K562 (cell line): ENCODE data around the gene ZDHHC5. TPM values are rescaled to one million over a fixed set of nuclear protein-coding genes. Genes with fewer than 3 reads are reported as not detected.
A peak's percentile ranks its signal among the peaks of the same experiment; 100 is the strongest.

Experiments used
- ARID3B ChIP-seq: fragments of 250-450 bp; sonication (Bioruptor Pico); IDR thresholded peaks from 2 replicates; pipeline ENCODE4 v1.4.0; 2020; ENCODE audit warnings: borderline replicate concordance
- CC2D1A ChIP-seq: fragments of 450-650 bp; IDR thresholded peaks from 2 replicates; pipeline ENCODE4 v1.6.1; 2017; ENCODE audit warnings: mild to moderate bottlenecking
- CHD1 ChIP-seq: fragments of 200-600 bp; sonication (generic); IDR thresholded peaks from one replicate; pipeline ENCODE4 v1.6.1; 2012; ENCODE audit warnings: mild to moderate bottlenecking, moderate library complexity, low read length, inconsistent platforms
- ELF1 ChIP-seq: fragments of 200-800 bp; sonication (Bioruptor generic); IDR thresholded peaks from 2 replicates; pipeline ENCODE4 v1.6.1; 2016; ENCODE audit warnings: missing genetic modification characterization, missing compliant biosample characterization
- GABPB1 ChIP-seq: sonication (generic); formaldehyde crosslinking; IDR thresholded peaks from 2 replicates; pipeline ENCODE4 v1.8.0; 2022; ENCODE audit warnings: mild to moderate bottlenecking, missing genetic modification reagents
- MAX ChIP-seq: sonication (generic); formaldehyde crosslinking; IDR thresholded peaks from 2 replicates; pipeline ENCODE4 v1.9.0; 2022; ENCODE audit warnings: mild to moderate bottlenecking, missing genetic modification reagents
- NFIX ChIP-seq: fragments of 250-450 bp; sonication (Bioruptor Pico); IDR thresholded peaks from 2 replicates; pipeline ENCODE4 v1.4.0; 2020; ENCODE audit warnings: low read depth, mild to moderate bottlenecking, moderate library complexity
- PATZ1 ChIP-seq: fragments of 250-450 bp; sonication (Bioruptor Pico); IDR thresholded peaks from 2 replicates; pipeline ENCODE4 v1.5.0; 2020; ENCODE audit warnings: mild to moderate bottlenecking, borderline replicate concordance
- TEAD1 ChIP-seq, 2 experiments: fragments of 450-650 bp in 1 of 2; sonication (generic) in 1 of 2; formaldehyde crosslinking; IDR thresholded peaks; 2 replicates each; pipeline versions ENCODE4 v1.4.0 to v1.8.0; 2020 to 2022; ENCODE audit warnings: mild to moderate bottlenecking in 2 of 2, missing genetic modification reagents in 1 of 2
- ZBTB26 ChIP-seq: fragments of 450-650 bp; formaldehyde crosslinking; IDR thresholded peaks from 2 replicates; pipeline ENCODE4 v1.4.0; 2022; ENCODE audit warnings: missing genetic modification characterization
- ZNF444 ChIP-seq: fragments of 250-450 bp; sonication (Bioruptor Pico); IDR thresholded peaks from 2 replicates; pipeline ENCODE4 v1.4.0; 2020; ENCODE audit warnings: mild to moderate bottlenecking, moderate library complexity
- ZNF551 ChIP-seq: fragments of 250-450 bp; sonication (Bioruptor Pico); IDR thresholded peaks from 2 replicates; pipeline ENCODE4 v1.5.0; 2021; ENCODE audit warnings: mild to moderate bottlenecking, moderate library complexity
- ZNF785 ChIP-seq: fragments of 250-450 bp; sonication (Bioruptor Pico); IDR thresholded peaks from 2 replicates; pipeline ENCODE4 v1.4.0; 2020; ENCODE audit warnings: mild to moderate bottlenecking
- polyA plus RNA-seq, 8 experiments: library from polyadenylated mRNA; depleted of rRNA in 4 of 8; stranded (reverse) in 5 of 8; unstranded in 3 of 8; fragments of >200 nt; fragmentation: Nextera tagmentation in 2 of 8; fragmentation: Illumina TruSeq in 1 of 8; extraction: Ambion mirVana in 2 of 8; extraction: Trizol in 1 of 8; gene quantifications; 2 replicates each; pipeline versions ENCODE4 v1.2.1 to v1.2.3, GENCODE V29; 2011 to 2014; ENCODE audit warnings: inconsistent platforms in 1 of 8, missing spikeins in 1 of 8
- total RNA-seq, 7 experiments: library from RNA; depleted of rRNA in 6 of 7; stranded (reverse); fragments of >200 nt in 6 of 7; fragmentation: Illumina TruSeq in 2 of 7; extraction: Trizol in 2 of 7; gene quantifications; 2 replicates each; pipeline versions ENCODE4 v1.2.1 to v1.2.3, GENCODE V29; 2011 to 2021; ENCODE audit warnings: low replicate concordance in 1 of 7
- TF ChIP-seq, protein P1 (sequence below): fragments of 450-650 bp; formaldehyde crosslinking; IDR thresholded peaks from 2 replicates; pipeline ENCODE4 v1.4.0; 2020; ENCODE audit warnings: mild to moderate bottlenecking, moderate library complexity

Gene ZDHHC5
- total and polyA plus RNA-seq, 9 of the 15 experiments (the other 6 are each of a cell fraction or from before 2014, with no cell fraction given), result 3.8 to 64.2 (median 35.9) TPM

DNA sequence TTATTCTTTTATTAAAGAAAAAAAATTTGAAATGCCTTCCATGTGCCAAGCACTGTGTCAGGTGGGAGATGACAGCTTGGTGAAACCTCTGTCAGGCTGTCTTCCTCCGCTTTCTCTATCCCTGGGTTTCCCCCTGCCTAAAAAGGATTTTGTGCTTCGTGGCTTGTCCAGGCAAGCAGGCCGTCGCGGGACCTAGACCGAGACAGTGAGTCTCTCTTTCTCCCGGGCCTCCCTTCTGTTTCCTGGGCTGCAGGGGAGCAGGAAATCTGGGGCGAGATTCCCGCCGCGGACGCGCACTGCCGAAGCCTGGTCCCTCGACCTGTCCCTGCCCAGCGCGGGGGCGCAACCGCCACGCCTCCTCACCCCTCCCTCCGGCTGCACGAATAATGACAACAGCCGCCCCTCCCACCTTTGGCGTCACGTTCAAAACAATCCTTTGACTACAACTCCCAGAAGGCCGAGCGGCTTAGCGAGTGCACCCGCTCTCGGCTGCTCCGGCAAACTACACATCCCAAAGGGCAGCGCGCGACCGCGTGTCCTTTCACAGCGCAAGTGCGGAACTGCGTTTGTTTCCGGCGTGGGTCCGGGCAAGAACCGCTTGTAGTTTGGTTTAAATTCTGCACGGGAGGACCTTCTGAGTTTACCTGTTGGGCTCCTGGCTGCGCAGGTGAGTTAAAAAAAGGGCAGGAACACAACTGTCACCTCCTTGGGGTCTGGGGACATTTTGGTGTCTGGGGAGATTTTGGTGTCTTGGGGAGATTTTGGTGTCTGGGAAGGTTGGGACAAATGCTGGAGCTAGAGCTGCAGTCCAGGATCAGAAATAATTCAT lies 10.5 kb upstream of the ZDHHC5 start, which contains the start of gene CLP1 (continued):
- TF ChIP-seq MAX (CRISPR knock-in tag), result peak; percentile 94
- TF ChIP-seq ZNF444 (CRISPR knock-in tag), result peak; percentile 44; the same call in 1 of the 2 replicates
- TF ChIP-seq PATZ1 (CRISPR knock-in tag), result no peak
- peak; percentile 85; the same call in 1 of the 2 replicates for TF ChIP-seq GABPB1 (CRISPR knock-in tag)
- TF ChIP-seq CHD1, result no peak
- TF ChIP-seq CC2D1A, result no peak
- TF ChIP-seq ZNF785 (CRISPR knock-in tag), result no peak
- peak; percentile 94 for TF ChIP-seq ELF1 (tag)
- TF ChIP-seq ZNF551 (CRISPR knock-in tag), result no peak
- TF ChIP-seq ZBTB26 (CRISPR knock-in tag), result no peak
- TF ChIP-seq NFIX (CRISPR knock-in tag), result no peak
- TF ChIP-seq TEAD1 (CRISPR knock-in tag; IDR thresholded peaks at IDR 0.05), result 0 out of 4 replicates have a peak, but pooled peaks of 1 of the 2 experiments have one; percentile 47
- TF ChIP-seq, protein P1, sequence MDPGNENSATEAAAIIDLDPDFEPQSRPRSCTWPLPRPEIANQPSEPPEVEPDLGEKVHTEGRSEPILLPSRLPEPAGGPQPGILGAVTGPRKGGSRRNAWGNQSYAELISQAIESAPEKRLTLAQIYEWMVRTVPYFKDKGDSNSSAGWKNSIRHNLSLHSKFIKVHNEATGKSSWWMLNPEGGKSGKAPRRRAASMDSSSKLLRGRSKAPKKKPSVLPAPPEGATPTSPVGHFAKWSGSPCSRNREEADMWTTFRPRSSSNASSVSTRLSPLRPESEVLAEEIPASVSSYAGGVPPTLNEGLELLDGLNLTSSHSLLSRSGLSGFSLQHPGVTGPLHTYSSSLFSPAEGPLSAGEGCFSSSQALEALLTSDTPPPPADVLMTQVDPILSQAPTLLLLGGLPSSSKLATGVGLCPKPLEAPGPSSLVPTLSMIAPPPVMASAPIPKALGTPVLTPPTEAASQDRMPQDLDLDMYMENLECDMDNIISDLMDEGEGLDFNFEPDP, result 0 out of 2 replicates have a peak, but pooled peaks have one; percentile 23
- no peak for TF ChIP-seq ARID3B
- TF ChIP-seq, all 486 proteins: peak for 135
